Measurements from ENCODE around the gene NCAPD3.

NCAPD3 gene

DNA sequence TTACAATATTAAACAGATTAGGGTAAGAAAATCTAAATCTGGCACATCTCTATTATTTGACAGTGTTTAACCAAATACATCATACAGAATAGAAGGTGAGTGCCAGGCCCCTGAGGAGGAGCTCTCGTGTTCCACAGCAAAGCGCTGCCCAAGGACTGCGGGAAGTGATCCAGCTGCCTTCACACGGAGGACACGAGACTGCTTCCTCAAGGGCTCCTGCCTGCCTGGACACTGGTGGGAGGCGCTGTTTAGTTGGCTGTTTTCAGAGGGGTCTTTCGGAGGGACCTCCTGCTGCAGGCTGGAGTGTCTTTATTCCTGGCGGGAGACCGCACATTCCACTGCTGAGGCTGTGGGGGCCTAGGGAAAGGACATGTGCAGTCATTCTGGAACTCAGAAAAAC is 71.1 kb downstream of the NCAPD3 start:
- DNase-seq (ENCODE audit: extremely low spot score), result no peak
- ChIA-PET CTCF (no interaction called here), POLR2A (no interaction called here)
- TF ChIP-seq, protein P1, sequence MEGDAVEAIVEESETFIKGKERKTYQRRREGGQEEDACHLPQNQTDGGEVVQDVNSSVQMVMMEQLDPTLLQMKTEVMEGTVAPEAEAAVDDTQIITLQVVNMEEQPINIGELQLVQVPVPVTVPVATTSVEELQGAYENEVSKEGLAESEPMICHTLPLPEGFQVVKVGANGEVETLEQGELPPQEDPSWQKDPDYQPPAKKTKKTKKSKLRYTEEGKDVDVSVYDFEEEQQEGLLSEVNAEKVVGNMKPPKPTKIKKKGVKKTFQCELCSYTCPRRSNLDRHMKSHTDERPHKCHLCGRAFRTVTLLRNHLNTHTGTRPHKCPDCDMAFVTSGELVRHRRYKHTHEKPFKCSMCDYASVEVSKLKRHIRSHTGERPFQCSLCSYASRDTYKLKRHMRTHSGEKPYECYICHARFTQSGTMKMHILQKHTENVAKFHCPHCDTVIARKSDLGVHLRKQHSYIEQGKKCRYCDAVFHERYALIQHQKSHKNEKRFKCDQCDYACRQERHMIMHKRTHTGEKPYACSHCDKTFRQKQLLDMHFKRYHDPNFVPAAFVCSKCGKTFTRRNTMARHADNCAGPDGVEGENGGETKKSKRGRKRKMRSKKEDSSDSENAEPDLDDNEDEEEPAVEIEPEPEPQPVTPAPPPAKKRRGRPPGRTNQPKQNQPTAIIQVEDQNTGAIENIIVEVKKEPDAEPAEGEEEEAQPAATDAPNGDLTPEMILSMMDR (IDR thresholded peaks at IDR 0.05; ENCODE audit: control extremely low read depth, extremely low read depth, low read depth, missing control alignments), result no peak

DNA sequence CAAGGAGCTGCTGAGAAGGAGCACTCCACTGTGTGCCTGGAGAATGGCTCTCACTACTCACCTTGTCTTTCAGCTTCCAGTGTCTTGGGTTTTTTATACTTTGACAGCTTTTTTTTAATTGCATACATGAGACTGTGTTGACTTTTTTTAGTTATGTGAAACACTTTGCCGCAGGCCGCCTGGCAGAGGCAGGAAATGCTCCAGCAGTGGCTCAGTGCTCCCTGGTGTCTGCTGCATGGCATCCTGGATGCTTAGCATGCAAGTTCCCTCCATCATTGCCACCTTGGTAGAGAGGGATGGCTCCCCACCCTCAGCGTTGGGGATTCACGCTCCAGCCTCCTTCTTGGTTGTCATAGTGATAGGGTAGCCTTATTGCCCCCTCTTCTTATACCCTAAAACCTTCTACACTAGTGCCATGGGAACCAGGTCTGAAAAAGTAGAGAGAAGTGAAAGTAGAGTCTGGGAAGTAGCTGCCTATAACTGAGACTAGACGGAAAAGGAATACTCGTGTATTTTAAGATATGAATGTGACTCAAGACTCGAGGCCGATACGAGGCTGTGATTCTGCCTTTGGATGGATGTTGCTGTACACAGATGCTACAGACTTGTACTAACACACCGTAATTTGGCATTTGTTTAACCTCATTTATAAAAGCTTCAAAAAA is 72.6 kb downstream of the NCAPD3 start:
- ChIA-PET POLR2A (no interaction called here), CTCF (interaction anchor here (1.2 kb wide), 1 partner anchor 12 kb away, joined by 3 read pairs; no protein-coding TSS in a partner anchor)
- DNase-seq (ENCODE audit: extremely low spot score), result no peak

DNA sequence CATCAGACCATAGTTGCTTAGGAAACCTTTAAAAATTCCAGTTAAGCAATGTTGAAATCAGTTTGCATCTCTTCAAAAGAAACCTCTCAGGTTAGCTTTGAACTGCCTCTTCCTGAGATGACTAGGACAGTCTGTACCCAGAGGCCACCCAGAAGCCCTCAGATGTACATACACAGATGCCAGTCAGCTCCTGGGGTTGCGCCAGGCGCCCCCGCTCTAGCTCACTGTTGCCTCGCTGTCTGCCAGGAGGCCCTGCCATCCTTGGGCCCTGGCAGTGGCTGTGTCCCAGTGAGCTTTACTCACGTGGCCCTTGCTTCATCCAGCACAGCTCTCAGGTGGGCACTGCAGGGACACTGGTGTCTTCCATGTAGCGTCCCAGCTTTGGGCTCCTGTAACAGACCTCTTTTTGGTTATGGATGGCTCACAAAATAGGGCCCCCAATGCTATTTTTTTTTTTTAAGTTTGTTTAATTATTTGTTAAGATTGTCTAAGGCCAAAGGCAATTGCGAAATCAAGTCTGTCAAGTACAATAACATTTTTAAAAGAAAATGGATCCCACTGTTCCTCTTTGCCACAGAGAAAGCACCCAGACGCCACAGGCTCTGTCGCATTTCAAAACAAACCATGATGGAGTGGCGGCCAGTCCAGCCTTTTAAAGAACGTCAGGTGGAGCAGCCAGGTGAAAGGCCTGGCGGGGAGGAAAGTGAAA is 73.4 kb downstream of the NCAPD3 start:
- TF ChIP-seq, protein P1 (IDR thresholded peaks at IDR 0.05; ENCODE audit: control extremely low read depth, extremely low read depth, low read depth, missing control alignments), result no peak
- ChIA-PET CTCF (interaction anchor here (1.2 kb wide), 1 partner anchor 11 kb away, joined by 3 read pairs; no protein-coding TSS in a partner anchor), POLR2A (no interaction called here)
- no peak for DNase-seq (ENCODE audit: extremely low spot score)

More for the DNA sequence above, 72.6 kb downstream of the NCAPD3 start:
- TF ChIP-seq, protein P1 (IDR thresholded peaks at IDR 0.05; ENCODE audit: control extremely low read depth, extremely low read depth, low read depth, missing control alignments), result no peak

DNA sequence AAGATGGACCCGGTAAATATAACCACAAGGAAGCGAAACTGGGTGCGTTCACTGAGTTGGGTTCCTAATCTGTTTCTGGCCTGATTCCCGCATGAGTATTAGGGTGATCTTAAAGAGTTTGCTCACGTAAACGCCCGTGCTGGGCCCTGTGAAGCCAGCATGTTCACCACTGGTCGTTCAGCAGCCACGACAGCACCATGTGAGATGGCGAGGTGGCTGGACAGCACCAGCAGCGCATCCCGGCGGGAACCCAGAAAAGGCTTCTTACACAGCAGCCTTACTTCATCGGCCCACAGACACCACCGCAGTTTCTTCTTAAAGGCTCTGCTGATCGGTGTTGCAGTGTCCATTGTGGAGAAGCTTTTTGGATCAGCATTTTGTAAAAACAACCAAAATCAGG is 74.4 kb downstream of the NCAPD3 start:
- POLR2A ChIA-PET, result no interaction called here
- DNase-seq (ENCODE audit: extremely low spot score), result no peak
- TF ChIP-seq, protein P1 (IDR thresholded peaks at IDR 0.05; ENCODE audit: control extremely low read depth, extremely low read depth, low read depth, missing control alignments), result no peak
- CTCF ChIA-PET, result interaction anchor here (1.4 kb wide), 1 partner anchor 15 kb away, joined by 3 read pairs; no protein-coding TSS in a partner anchor

DNA sequence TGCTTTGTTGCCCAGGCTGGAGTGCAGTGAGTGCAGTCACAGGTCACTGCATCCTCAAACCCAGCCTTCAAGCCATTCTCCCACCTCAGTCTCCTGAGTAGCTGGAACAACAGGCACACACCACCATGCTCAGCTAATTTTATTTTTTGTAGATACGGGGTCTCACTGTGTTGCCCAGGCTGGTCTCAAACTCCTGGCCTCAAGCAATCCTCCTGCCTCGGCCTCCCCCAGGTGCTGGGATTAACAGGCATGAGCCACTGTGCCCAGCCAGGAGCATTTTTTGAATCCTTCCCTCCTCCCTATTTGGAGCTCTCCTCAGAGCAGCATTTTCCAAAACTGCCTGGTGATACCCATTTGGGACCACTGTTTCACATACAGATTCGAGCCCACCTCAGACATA is 77.2 kb downstream of the NCAPD3 start:
- no peak for DNase-seq (ENCODE audit: extremely low spot score)
- CTCF ChIA-PET, result interaction anchor here (1.3 kb wide), 1 partner anchor 9 kb away, joined by 4 read pairs; no protein-coding TSS in a partner anchor
- TF ChIP-seq, protein P1 (IDR thresholded peaks at IDR 0.05; ENCODE audit: control extremely low read depth, extremely low read depth, low read depth, missing control alignments), result no peak
- POLR2A ChIA-PET, result no interaction called here

DNA sequence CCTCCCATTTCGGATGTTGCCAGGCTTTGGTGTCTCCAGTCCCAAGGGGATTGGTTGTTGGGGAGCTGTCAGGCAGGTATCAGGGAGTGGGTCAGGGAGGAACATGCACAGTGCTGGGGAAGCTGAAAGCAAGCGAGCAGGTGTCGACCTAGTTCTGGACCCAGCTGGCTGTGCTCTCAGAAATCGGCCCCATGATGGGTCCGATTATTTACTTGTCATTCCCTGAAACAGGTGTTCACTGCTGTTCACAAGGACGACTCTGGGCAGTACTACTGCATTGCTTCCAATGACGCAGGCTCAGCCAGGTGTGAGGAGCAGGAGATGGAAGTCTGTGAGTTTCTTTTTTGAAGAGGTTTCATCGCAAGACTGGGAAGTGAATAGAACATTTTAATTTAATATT is 78.1 kb downstream of the NCAPD3 start:
- ChIA-PET POLR2A (no interaction called here), CTCF (interaction anchor here (1.3 kb wide), 1 partner anchor 9 kb away, joined by 4 read pairs; no protein-coding TSS in a partner anchor)
- TF ChIP-seq, protein P1 (IDR thresholded peaks at IDR 0.05; ENCODE audit: control extremely low read depth, extremely low read depth, low read depth, missing control alignments), result no peak
- DNase-seq (ENCODE audit: extremely low spot score), result no peak

All from GM10248 (cell line).